Measurements from ENCODE around the gene PRAF2.
A peak's percentile ranks its signal among the peaks of the same experiment; 100 is the strongest.

Gene PRAF2, protein sequence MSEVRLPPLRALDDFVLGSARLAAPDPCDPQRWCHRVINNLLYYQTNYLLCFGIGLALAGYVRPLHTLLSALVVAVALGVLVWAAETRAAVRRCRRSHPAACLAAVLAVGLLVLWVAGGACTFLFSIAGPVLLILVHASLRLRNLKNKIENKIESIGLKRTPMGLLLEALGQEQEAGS

DNA sequence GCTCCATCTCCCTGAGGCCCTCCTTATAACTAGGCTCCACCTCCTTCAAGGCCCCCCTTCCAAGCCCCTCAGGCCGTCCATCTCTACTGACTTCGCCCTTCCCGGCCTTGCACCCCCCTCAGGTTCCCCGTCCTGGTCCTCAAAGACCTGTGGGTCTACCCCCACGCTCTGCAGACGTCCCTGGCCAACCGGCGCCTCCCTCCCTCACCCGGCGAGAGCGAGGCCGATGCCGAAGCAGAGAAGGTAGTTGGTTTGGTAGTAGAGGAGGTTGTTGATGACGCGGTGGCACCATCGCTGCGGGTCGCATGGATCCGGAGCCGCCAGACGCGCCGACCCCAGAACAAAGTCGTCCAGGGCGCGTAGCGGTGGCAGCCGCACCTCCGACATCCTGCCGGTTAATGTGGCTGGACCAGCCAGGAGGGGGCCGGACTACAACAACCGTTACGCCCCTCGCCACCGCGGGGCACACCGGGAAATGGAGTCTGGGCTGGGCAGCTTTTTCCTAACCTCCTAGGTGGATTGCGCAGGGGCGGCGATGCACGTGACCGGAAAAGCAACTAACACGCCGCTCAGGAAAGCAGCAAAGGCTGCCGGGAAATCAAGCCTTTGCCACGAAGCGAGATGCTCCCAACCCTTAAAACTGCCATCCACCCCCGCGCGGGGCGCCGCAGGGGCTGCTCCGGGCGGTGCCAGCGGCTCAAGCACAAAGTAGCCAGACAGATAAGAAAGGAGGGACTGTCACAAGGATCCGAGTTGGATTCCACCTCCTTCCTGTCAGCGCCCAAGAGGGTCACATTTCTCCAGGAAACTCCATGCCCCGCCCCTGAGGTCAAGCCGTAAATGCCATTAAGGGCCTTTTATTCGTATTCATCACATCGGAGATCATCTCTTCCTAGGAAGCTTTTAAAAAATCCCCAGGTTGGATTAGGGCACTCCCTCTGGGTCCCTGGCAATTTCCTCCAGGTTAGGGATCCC lies at the start of gene PRAF2:
TSS of gene PRAF2 (minus strand) at position 402 of the 975 bp plus-strand sequence. CDS start at position 387, 15 bp downstream.
- no peak for DNase-seq

DNA sequence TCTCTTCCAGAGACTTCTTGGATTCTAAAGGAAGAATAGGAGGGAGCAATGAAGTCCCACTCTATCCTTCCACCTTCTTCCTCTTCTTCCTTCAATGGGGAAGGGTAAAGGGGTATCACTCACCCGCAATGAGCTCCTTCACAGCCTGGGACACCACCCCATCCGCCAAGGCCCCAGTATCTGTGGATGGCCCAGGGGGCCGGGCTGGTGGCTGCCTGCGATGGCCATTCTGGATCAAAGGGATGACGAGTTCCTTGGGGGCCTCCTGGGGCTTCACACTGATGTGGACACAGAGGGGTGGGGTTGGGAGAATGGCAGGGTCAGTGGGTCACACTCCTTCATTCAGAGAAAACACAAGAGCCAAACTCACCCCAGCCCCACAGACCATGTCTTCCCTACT lies 48.7 kb upstream of the PRAF2 start:
- DNase-seq, result no peak

DNA sequence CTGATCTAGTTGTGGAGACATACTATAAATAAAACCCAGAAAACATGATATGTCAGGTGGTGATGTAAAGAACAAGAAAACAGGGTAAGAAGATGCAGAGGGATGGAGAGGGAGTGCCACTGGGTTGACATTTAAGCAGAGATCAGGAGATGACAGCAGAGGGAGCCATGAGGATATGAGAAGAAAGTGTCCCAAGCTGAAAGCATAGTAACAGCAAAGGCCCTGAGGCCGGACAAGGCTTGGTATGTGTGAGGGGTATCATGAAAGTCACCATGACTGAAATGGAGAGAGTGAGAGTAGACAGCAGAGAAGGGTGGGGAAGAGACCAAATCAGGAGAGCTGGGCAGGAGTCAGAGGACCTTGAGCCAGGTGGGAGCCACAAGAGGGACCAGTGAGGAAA lies 46.3 kb upstream of the PRAF2 start:
- no peak for DNase-seq

DNA sequence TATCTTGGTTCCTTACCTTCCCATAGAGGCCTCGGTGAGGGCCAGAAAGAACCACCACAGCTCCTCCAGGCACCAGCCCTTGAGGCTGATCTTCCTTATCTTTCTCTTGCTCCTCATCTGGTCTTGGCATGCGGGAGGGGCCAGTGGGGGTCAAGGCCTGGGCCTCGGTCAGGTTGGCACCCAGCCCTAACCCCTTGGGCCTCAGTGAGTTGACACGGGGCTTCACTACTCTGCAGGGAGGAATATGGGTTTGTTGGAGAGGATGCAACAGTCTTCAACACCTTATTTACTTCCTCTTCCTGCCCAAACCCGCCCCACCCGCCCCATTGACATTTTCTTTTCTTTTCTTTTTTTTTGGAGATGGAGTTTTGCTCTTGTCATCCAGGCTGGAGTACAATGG lies 43.8 kb upstream of the PRAF2 start:
- DNase-seq, result no peak

DNA sequence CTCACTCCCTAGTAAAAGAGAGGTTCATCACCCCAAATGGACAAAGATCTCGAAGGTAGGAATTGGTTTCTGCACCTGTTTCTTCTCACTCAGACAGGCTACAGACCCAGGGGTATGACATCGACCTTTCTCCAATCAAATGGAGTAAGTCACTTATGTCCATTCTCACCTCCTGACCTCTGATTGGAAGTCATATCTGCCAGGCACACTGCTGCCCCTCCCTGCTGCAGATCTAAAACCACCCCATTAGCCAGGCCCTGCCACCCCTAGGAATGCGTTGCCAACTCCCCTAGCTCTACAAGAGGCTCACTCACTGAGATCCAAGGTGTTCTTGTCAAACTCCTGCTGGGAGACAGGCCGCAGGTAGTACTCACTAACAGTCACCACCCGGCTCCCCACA lies 42.9 kb upstream of the PRAF2 start:
- DNase-seq, result no peak

DNA sequence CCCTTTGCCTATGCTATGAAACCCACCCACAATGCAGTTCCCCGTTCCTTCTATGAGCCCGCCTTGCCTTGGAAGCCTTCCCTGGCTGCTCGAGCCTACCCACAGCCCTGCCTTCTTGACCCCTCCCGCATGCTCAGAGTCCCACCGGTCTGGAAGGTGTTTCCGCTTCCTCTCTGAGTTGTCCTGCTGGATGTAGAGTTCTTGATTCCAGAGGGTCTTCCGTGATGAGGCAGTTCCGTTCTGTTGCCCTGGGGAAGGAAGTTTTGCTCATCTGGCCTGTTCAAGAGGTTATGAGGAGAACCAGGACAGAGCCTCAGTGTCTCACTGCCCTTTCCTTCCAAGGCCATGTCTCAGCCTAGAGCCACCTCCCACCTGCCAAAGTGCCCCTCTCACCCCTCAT lies 42.3 kb upstream of the PRAF2 start:
- DNase-seq, result no peak

DNA sequence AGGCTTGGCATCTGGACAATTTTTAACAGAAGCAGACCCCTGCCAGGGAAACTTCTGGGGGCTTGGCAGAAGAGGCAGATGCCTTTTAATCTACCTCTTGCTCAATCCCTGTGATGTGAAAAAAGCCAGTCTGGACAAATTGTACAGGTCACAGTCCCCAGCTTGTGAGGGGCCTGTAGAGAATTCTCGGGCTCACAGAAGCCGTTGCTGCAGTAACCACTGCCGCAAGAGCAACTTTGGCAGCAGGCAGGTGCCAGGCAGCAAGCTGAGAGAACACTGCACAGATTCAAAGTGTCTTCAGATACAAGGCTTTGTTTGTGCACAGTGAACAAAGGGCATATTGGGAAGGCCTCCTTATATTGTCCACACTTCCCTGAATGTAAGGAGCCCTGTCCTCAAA lies 38.0 kb upstream of the PRAF2 start:
- no peak for DNase-seq

DNA sequence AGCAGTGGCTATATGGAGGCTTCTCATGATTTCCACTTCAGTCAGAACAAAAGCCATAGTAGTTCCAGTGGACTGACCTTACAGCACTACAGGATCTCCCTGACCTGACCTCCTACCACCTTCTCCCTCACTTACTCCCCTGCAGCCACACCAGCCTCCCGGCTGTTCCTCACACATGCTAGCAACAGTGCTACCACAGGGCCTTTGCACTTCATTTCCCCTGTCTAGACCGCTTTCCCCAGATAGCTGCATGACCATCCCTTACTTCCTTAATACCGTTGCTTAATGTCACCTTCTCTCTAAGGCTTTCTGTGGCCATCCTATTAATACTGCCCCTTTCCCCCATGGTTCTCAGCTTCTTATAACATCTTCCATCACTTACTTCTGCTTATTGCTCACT lies 36.6 kb upstream of the PRAF2 start:
- no peak for DNase-seq

DNA sequence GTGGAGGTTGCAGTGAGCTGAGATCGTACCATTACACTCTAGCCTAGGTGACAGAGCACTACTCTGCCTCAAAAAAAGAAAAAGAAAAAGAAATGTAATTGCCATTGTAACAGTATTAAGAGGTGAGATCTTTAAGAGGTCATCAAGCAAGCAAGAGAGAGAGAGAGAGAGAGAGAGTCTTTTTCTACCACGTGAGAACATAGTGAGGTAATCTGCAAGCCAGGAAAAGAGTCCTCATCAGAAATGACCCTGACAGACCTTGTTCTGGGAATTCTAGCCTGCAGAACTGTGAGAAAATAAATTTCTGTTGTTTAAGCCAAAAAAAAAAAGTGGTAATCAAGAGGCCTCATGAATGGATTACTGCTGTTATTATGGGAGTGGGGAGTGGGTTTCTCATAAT lies 34.8 kb upstream of the PRAF2 start:
- no peak for DNase-seq

DNA sequence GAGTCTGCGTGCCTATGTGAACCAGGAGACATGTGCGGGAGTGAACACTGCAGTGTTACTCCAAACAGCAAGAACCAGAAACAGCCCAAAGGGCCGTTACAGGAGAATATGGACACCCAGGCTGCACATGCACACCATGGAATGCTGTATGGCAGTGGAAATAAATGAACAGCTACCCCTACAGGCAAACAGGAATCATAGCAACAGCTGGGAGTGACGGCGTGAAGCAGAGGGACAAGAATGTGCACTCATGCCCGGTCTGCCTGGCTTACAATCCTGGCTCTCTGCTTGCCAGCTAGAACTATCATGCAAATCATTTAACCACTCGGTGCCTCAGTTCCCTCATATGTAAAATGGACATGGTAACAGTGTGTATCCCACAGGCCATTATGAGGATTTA lies 33.1 kb upstream of the PRAF2 start:
- no peak for DNase-seq

DNA sequence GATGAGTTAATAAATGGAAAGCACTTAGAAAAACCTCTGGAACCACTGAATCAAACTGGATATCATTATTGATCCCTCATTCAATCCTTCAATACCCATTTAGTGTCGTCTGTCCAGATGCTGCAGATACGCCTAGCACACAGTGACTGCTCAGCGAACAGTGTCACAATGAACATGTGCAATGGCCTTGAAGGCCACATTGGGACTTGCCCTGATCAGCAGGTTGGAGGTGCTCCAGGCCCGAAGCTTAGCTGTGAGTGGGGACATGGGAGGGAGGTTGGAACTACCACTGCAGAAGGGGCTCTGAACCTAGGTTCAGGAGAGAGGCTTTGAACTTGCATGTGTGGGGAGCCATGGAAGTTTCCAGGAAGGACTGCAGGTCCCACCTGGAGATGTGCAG lies 32.5 kb upstream of the PRAF2 start:
- no peak for DNase-seq

DNA sequence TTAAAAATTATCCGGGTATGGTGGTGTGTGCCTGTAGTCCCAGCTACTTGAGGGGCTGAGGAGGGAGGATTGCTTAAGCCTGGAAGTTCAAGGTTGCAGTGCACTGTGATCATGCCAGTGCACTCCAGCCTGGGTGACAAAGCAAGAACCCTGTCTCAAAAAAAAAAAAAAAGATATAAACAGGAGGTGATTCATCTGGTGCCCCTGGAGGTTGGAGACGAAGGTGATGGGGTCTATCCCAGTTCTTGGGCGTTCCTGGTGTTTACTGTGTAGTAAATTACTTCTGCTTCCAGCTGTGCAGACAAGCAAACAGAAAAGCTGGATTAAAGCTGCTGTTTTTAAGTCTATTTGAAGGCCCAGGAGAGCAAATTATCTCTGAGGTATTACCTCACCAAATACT lies 29.8 kb upstream of the PRAF2 start:
- no peak for DNase-seq

DNA sequence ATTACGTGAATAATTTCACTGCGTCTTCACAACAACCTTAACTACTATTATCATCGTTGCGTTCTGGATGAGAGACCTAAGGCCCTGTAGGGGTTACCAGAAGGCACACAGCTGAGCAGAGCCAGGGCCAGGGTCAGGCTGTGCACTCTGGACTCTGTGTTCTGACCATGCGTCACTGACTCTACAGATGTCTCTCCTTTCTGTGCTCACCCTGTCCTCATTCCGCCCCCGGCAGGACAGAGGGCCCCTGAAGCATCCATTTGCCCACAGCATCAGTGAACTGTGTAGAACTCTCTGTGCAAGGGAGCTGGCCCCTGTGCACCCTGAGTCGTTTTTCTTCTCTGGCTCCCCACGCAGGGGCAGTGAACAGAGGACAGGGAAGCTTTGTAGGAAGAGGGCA lies 28.4 kb upstream of the PRAF2 start:
- DNase-seq, result no peak

DNA sequence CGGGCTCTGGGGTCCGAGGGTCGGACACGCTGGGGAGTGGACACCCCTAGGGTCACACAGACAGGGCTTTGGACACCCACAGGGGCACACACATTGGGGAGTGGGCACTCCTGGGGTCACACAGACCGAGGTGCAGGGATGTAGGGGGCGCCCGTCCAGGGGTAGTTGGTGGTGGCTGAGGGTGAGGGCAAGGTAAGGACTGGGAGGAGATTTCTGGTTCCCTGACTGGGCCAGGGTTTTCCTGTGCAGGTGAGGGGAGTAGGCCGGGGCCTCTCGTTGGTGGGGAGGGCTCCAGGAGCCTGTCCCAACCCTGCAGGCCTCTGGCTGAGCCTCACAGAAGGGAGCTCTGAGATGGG lies 27.8 kb upstream of the PRAF2 start:
- no peak for DNase-seq

DNA sequence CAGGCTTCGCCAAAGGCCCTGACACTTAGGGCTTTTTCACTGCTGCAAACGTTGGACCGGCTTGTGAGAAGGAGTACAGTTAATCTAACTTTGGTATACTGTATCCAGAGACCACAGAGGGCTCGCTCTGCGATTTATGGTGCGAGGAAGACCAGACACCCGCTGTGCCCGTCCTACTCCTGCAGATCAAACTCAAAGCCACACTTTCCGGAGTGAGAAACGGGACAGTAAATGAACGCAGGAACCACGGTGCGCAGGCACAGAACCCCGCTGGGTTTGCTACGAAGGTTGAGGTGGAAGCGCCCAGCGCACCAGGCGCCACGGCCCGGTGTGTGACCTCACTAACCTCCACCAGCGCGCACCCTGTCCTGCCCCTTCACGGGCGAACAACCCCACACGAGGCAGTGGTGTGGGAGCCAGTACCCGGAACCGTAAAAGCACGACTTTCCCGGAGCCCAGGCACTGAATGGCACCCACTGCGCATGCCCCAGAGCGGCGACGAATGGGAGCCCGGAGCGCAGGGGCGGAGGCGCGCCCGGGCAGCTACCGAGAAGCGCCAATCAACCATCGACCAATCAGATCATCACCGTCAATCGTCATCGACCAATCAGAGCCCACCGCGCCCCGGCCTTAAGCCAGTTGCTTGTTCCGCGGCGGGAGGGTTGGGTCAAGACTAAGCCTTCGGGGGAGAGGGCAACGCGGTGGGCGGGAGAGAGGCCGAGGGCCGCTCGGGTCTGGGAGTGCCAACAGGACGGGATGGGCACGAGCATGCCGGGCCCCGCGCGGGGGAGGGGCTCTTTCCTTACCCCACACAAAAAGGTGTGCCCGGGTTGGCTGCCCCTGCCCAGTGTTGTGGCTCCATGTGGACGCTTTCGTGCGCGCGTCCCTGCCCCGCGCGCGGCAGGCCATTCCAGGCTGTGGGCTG lies 27.2 kb upstream of the PRAF2 start:
- peak; percentile 85 for DNase-seq

DNA sequence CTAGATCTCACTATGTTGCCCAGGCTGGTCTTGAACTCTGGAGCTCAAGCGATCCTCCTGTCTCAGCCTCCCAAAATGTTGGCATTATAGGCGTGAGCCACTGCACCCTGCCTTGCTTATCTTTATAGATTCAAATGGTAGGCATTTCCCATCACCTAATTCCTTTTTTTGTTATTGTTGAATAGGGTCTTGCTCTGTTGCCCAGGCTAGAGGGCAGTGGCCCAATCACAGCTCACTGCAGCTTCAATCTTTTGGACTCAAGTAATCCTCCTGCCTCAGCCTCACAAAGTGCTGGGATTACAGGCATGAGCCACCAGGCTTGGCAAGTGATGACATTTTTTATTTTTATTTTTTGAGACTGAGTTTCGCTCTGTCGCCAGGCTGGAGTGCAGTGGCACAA lies 22.6 kb upstream of the PRAF2 start:
- DNase-seq, result no peak

DNA sequence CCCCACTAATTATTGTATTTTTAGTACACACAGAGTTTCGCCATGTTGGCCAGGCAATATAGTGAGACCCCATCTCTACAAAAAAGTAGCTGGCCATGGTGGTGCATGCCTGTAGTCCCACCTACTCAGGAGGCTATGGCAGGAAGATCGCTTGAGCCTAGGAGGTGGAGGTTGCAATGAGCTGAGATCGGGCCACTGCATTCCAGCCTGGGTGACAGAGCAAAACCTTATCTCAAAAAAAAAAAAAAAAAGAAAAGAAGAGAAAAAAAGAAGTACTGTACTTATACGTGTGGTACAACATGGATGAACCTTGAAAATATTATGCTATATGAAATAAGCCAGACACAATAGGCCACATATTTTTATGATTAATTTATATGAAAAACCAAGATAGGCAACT lies 15.8 kb upstream of the PRAF2 start:
- DNase-seq, result no peak

DNA sequence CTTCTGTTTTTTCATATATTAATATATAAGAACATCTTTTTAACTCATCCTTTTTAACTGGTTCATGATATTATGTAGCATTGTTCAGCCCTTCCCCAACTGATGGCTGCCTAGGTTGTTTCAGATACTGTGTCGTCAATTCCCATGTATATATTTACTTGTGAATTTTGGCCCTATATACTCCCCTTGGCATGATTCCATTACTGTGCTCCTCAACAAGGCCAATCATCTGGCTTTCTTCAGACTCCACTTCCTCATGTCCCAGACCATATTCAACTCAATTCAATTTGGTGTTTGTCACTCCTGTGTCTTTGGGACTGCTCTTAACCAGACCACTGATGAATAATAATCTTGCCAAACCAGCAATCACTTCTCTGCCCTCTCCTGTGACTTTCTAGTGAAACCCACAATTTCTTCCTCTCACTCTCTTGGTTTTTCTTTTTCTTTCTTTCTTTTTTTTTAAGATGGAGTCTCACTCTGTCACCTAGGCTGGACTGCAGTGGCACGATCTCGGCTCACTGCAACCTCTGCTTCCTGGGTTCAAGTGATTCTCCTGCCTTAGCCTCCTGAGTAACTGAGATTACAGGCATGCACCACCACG lies 8.6 kb upstream of the PRAF2 start:
- DNase-seq, result no peak

DNA sequence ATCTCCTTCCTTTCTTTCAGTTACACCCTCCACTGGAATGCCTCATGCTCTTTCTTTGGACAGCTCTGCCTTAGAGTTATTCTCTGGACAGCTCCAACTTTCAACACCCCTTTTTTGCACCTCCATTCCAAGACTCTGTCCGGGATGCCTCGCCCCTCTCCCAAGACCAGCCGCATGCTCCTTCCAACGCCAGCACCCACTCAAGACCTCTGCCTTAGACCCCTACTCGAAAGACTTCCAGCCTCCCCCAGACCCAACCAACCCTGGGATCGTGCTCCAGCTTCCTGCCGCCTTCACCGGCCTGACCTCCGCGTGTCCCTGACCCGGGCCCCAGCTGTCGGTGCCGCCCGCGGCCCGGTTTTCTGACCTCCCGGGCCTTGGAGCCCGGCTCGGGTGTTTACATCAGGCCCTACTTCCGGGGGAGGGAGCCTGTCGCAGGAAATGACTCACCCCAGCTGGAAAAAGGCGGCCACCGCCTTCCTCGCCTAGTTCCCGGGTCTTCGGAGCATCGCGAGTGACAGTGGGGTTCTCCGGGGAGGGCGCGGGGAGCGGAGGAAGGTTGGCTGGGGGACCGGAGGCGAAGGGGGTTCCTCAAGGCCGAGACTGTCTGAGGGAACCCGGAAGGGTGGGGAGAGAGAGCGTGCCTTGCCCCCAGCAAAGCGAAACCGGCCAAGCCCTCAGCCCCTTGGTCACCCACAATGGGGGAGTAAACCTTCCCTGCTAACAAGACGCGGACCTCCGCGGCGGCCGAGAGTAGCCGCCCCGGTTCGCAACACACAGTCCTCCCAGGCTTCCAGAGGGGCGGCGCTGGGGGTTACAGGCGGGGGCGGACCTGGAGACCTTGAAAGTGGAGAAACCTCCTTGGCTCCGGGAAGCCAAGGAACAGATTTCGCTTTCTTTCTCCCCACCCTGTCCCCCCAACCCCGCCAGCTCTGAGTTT lies 6.0 kb upstream of the PRAF2 start, which contains the start of gene WDR45:
TSS of gene WDR45 (minus strand) at position 399 of the 940 bp plus-strand sequence. CDS start 1,792 bp downstream, outside the sequence.
- DNase-seq, result peak; percentile 52

DNA sequence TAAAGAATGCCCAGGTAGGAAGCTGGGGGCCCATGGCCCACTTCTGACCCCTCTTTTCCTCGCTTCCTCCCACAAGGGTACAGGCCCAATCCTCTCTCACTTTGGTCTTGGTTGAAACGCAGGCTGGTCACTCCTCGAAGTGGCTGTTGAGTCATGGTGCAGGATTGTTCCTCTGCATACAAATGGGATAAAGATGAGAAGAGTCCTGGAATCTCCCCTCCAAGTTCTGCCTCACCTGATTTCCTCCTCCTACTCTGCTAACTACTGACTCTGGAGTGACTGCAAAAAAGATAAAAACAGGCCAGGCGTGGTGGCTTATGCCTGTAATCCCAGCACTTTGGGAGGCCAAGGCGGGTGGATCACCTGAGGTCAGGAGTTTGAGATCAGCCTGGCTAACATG lies 4.1 kb upstream of the PRAF2 start:
- no peak for DNase-seq

DNA sequence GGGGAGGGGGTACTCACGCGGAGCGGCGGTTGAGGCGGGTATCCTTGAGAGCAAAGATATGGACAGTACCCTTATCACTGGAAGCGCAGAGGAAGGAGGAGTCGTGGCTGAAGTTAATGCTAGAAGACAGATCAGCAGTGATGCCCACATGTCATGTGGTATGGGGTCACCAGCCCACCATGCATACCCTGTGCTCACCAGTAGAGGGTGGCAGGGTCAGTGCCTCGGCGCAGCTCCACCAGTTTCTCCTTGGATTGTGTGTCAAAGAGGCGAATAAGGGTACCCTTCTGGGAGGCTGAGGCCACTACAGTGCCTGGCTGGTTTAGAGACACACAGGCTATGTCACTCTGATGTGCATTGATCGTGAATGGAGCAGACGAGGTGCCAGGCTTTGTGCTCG lies 1.5 kb upstream of the PRAF2 start:
- no peak for DNase-seq

DNA sequence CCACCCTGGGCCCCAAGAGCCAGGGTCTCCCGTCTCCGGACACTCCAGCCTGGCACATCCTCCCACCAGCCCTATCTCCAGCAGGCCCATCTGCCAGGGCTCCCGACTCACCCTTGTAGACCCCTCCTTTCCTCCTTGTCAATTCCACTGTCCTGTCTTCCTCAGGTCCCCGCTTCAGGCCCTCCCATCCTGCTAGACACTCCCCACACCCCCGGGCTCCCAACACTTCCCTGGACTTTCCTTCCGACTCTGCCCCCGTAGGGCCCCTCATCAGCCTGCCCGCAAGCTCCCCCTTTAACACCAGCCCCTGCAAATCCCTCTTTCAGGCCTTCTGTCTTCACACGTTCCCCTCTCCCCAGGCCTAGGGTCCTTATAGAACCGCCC lies 1.1 kb downstream of the PRAF2 start:
- no peak for DNase-seq

Measured in KG1 (cell line).